CD8-positive, alpha-beta memory T cell (primary cell): ENCODE results near the gene AKT1S1. TPM values are rescaled to one million over a fixed set of nuclear protein-coding genes. Genes with fewer than 3 reads are reported as not detected.
"Not testable (repeated sequence)": the region's sequence is repeated elsewhere in the genome, so short reads cannot be mapped to it uniquely, and the experiment has no call there.

Experiments
- CTCF ChIA-PET: fragments of 350-600 bp; sonication (Branson Sonifier 250); formaldehyde crosslinking; loops from one replicate; lab custom pipeline; 2021; ENCODE audit warnings: antibody characterized with exemption; lab: Charles Lee
- POLR2A ChIA-PET: fragments of 350-600 bp; sonication (Branson Sonifier 250); formaldehyde crosslinking; loops from one replicate; lab custom pipeline; 2021; ENCODE audit warnings: antibody characterized with exemption; lab: Charles Lee
- DNase-seq, 5 donors: peaks; one replicate each; pipeline versions ENCODE4 v3.0.0 to v3.0.0-alpha.2; 2020 to 2022; ENCODE audit warnings: mixed read lengths in 1 of 5
- H3K27ac ChIP-seq: one replicate; pipeline ENCODE4 v1.7.0; 2013; ENCODE audit warnings: low read depth, mild to moderate bottlenecking, low read length, moderate library complexity
- H3K27me3 ChIP-seq: 2 replicates; pipeline ENCODE4 v1.7.0; 2013; ENCODE audit warnings: low read length, mild to moderate bottlenecking; ENCODE audit not compliant: insufficient read depth, poor library complexity, severe bottlenecking
- H3K36me3 ChIP-seq: 2 replicates; pipeline ENCODE4 v1.7.0; 2013; ENCODE audit warnings: mild to moderate bottlenecking, low read length, moderate library complexity; ENCODE audit not compliant: insufficient read depth
- H3K4me1 ChIP-seq: 2 replicates; pipeline ENCODE4 v1.7.0; 2013; ENCODE audit warnings: mild to moderate bottlenecking, low read length, moderate library complexity; ENCODE audit not compliant: insufficient read depth
- H3K4me3 ChIP-seq: 2 replicates; pipeline ENCODE4 v1.7.0; 2013; ENCODE audit warnings: mild to moderate bottlenecking, low read length
- H3K9me3 ChIP-seq: 2 replicates; pipeline ENCODE4 v1.7.0; 2013; ENCODE audit warnings: mild to moderate bottlenecking, low read length
- H3K27ac Mint-ChIP-seq, 8 donors: one replicate each; pipeline ENCODE4 v1.8.0; 2020 to 2021; ENCODE audit warnings: mixed read lengths in 8 of 8, mild to moderate bottlenecking in 6 of 8, inconsistent platforms in 3 of 8, moderate library complexity in 3 of 8
- H3K27me3 Mint-ChIP-seq, 2 donors: one replicate each; pipeline ENCODE4 v1.8.0; 2020 to 2021; ENCODE audit warnings: mixed read lengths in 2 of 2, mild to moderate bottlenecking in 1 of 2, moderate library complexity in 1 of 2
- H3K36me3 Mint-ChIP-seq, 3 donors: one replicate each; pipeline ENCODE4 v1.8.0; 2020 to 2021; ENCODE audit warnings: mixed read lengths in 3 of 3, inconsistent platforms in 1 of 3, mild to moderate bottlenecking in 1 of 3
- H3K4me1 Mint-ChIP-seq, 3 donors: one replicate each; pipeline ENCODE4 v1.8.0; 2020 to 2021; ENCODE audit warnings: mixed read lengths in 3 of 3, inconsistent platforms in 1 of 3, mild to moderate bottlenecking in 1 of 3
- H3K4me3 Mint-ChIP-seq, 7 donors: one replicate each; pipeline ENCODE4 v1.8.0; 2020 to 2021; ENCODE audit warnings: mixed read lengths in 7 of 7, mild to moderate bottlenecking in 6 of 7, moderate library complexity in 4 of 7, inconsistent platforms in 2 of 7
- H3K9me3 Mint-ChIP-seq, 5 donors: one replicate each; pipeline ENCODE4 v1.8.0; 2020 to 2022; ENCODE audit warnings: mixed read lengths in 5 of 5, mild to moderate bottlenecking in 3 of 5, moderate library complexity in 2 of 5, inconsistent platforms in 1 of 5
- polyA plus RNA-seq: library from polyadenylated mRNA; unstranded; fragments of 300-500 nt; fragmentation: Illumina TruSeq; gene quantifications from one replicate; pipeline ENCODE4 v1.2.3, GENCODE V29; 2021
- total RNA-seq, 2 experiments: library from RNA; stranded (reverse); gene quantifications; one replicate each; pipeline ENCODE4 v1.2.3, GENCODE V29; 2021

AKT1S1 gene
- total RNA-seq (10 to 100 TPM; 32.8 to 33.6 TPM), polyA plus RNA-seq (4.7 TPM)

DNA sequence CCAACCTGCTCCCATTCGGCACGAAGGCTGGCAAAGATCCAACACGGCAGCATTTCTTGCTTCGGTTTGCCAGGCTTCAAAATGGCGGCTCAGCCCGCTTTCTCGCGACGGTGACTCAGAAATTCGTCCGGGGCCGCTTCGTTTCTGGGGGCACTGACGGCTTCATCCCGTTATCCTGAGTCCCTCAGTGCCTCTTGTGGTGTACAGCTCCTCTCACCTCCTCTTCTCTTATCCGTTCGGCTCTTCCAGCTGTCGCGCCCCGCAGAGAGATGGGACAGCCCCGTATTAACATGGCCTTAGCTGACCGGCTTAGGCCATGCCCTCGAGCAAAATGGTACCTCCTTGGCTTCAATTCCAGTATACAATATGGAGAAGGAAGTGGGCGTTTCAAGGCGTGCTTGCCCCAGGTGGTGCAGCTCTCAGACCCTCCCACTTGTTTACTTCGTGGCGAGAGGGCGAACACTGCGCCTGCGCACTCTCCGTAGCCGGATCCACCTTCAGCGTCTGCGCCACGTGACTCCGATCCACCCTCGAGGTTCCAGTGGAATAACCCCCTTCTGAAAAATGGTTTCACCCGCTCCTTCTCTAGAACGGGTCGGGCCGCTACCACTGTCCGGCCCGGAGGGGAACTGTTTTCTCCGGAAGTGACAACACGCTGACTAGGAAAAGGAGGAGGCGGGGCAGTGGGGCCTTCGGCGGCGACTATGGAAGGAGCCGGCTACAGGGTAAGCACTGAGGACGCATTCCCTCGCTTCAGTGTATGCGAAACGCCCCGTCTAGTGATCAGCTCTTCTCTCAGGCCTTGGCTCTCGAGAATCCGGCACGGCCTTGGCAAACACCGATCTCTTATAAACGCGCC, at the start of gene AKT1S1, which contains the start of gene TBC1D17:
AKT1S1 (minus strand) TSS at position 336 of the 859 bp plus-strand sequence. CDS start 4,060 bp downstream, outside the sequence.
TBC1D17 (plus strand) TSS at position 683 of the 859 bp plus-strand sequence; CDS start at position 705, 22 bp downstream.
- Histone ChIP-seq H3K36me3 (peaks cover 23% of the 10 kb centered on the region), H3K27me3 (no peaks in the 10 kb centered on the region), H3K9me3 (no peaks in the 10 kb centered on the region), H3K4me3 (peak within 1 kb of the TSS; percentile 78), H3K4me1 (peaks cover 19% of the 10 kb centered on the region), H3K27ac (peak within 1 kb of the TSS; percentile 98)
- Mint-ChIP-seq H3K4me1 (peaks cover 20 to 31% (median 26%) of the 10 kb centered on the region in 3 donors), H3K36me3 (peaks cover 0 to 40% (median 5%) of the 10 kb centered on the region in 3 donors), H3K4me3 (no peak within 1 kb of the TSS), H3K27me3 (peaks cover 0 to 3% of the 10 kb centered on the region in 2 donors), H3K27ac (peak within 1 kb of the TSS in 1 of 8 donors; percentile 85), H3K9me3 (no peaks in the 10 kb centered on the region)
- peak; percentile 97 to 100 (median 99) for DNase-seq
- ChIA-PET CTCF (interaction anchor here (0.8 to 1.6 kb wide), 6 partner anchors 9 to 237 kb away, joined by 3 to 5 read pairs (median 4); partner anchors contain the start of genes FUZ, PNKP, PTOV1 and RRAS), POLR2A (interaction anchor here (0.6 to 3.0 kb wide), 18 partner anchors 8 to 1258 kb away, joined by 3 to 33 read pairs (median 4); partner anchors contain the start of genes AP2A1, ATF5, FUZ and GYS1)

DNA sequence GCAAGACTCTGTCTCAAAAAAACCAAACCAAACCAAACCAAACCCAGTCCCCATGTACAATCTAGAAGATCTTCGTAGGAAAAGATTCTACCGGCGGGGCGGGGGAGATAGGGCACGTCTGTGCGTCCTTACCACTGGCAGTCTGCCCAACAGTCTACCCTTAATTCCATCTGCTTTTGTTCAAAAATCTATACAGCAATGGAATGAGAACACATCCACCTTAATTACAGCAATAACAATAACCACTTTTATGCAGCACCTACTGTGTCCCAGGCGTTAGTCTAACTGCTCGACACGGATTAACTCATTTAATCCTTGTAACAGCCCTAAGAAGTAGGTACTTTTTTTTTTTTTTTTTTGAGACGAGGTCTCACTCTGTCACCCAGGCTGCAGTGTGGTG, 49.4 kb upstream of the AKT1S1 start:
- peak overlapping the region in 1 of 8 donors; percentile 61 for H3K27ac Mint-ChIP-seq
- peak overlapping the region in 2 of 7 donors; percentile 31 to 52 for H3K4me3 Mint-ChIP-seq
- Histone ChIP-seq H3K36me3 (peaks cover 30% of the 10 kb centered on the region), H3K27me3 (no peaks in the 10 kb centered on the region), H3K4me3 (no peak overlapping the region), H3K4me1 (peaks cover 34% of the 10 kb centered on the region), H3K9me3 (no peaks in the 10 kb centered on the region), H3K27ac (no peak overlapping the region)
- H3K4me1 Mint-ChIP-seq: peaks cover 48 to 76% (median 58%) of the 10 kb centered on the region in 3 donors
- DNase-seq: no peak
- H3K36me3 Mint-ChIP-seq: peaks cover 0 to 66% (median 8%) of the 10 kb centered on the region in 3 donors
- H3K9me3 Mint-ChIP-seq: peaks cover 0 to 3% (median 0%) of the 10 kb centered on the region in 5 donors
- CTCF ChIA-PET: no interaction called here
- H3K27me3 Mint-ChIP-seq: peaks cover 0 to 7% of the 10 kb centered on the region in 2 donors
- POLR2A ChIA-PET: no interaction called here

- Mint-ChIP-seq H3K4me3 (peak overlapping the region in 3 of 7 donors; percentile 8 to 58 (median 41)), H3K27ac (peak overlapping the region in 1 of 8 donors; percentile 23), H3K4me1 (peaks cover 42 to 74% (median 49%) of the 10 kb centered on the region in 3 donors), H3K36me3 (peaks cover 0 to 76% (median 8%) of the 10 kb centered on the region in 3 donors), H3K9me3 (peaks cover 0 to 3% (median 0%) of the 10 kb centered on the region in 5 donors), H3K27me3 (peaks cover 0 to 7% of the 10 kb centered on the region in 2 donors)
- H3K4me1 ChIP-seq: peaks cover 29% of the 10 kb centered on the region
- no peak for DNase-seq
- CTCF ChIA-PET: no interaction called here
- no peaks in the 10 kb centered on the region for H3K27me3 ChIP-seq
- POLR2A ChIA-PET: no interaction called here
- H3K4me3 ChIP-seq: no peak overlapping the region
- H3K9me3 ChIP-seq: no peaks in the 10 kb centered on the region
- H3K36me3 ChIP-seq: peaks cover 36% of the 10 kb centered on the region
- no peak overlapping the region for H3K27ac ChIP-seq
Measured at GRCh38 chr19:49925486-49925885, 48.3 kb upstream of the AKT1S1 start.

DNA sequence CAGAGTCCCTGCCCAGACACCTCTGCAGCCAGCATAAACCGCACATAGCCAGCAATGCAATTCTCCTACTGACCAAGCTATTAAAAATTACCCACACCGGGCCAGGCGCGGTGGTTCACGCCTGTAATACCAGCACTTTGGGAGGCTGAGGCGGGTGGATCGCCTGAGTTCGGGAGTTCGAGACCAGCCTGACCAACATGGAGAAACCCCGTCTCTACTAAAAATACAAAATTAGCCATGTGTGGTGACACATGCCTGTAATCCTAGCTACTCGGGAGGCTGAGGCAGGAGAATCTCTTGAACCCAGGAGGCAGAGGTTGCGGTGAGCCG, 47.7 kb upstream of the AKT1S1 start:
- H3K27ac ChIP-seq, CTCF ChIA-PET, H3K9me3 Mint-ChIP-seq, DNase-seq, H3K27me3 ChIP-seq, H3K9me3 ChIP-seq, POLR2A ChIA-PET, H3K27ac Mint-ChIP-seq, H3K27me3 Mint-ChIP-seq, H3K4me3 ChIP-seq: not testable (repeated sequence)
- peaks cover 36% of the 10 kb centered on the region for H3K36me3 ChIP-seq
- Mint-ChIP-seq H3K36me3 (peaks cover 0 to 79% (median 10%) of the 10 kb centered on the region in 3 donors), H3K4me1 (peaks cover 38 to 71% (median 46%) of the 10 kb centered on the region in 3 donors), H3K4me3 (peak overlapping the region in 1 of 7 donors; percentile 74)
- H3K4me1 ChIP-seq: peaks cover 23% of the 10 kb centered on the region

DNA sequence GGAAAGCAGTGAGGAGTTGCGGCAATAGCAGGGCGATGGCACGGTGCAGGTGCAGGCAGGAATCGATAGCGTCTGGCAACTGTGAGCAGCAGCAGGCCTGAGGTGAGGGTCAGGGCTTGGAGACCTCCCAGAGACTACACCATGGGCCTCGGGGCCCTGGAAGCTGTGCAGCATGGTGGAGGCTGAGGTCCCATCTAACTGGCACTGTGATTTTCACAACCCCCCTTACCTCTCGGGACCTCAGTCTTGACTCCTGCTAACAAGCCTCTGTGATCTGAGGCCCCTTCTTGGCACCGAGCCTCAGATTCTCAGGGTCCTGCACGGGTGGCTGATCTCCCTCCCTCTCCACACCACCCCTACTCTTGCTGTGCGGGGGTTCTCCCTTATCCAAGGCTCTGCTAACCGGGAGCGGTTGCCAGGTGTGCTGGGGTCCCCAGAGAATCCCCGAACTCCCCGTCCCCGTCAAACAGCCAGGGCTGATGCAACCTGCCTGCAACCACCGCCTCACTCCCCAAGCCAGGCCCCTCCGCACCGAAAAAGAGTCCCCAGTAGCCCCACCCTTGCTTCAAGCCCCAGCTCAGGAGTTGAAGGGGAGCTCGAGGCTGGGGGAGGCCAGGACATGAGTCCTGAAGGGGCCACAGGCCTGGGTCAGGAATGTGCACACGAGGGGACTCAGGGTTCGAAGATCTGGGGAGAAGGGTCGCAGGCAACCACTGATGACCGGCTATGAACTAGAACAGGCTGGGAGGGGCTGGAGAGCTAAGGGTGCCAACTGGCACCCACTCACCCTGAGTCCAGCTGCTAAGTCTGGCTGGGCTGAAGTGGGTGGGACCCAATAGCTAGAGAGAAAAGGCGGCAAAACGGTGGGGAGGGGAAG, 47.1 kb upstream of the AKT1S1 start:
- H3K4me1 ChIP-seq: peaks cover 23% of the 10 kb centered on the region
- DNase-seq: no peak
- H3K36me3 Mint-ChIP-seq: peaks cover 0 to 77% (median 13%) of the 10 kb centered on the region in 3 donors
- peaks cover 36% of the 10 kb centered on the region for H3K36me3 ChIP-seq
- no peak overlapping the region for H3K27ac ChIP-seq
- POLR2A ChIA-PET: no interaction called here
- H3K9me3 ChIP-seq: no peaks in the 10 kb centered on the region
- no peak overlapping the region for H3K4me3 ChIP-seq
- H3K27me3 ChIP-seq: no peaks in the 10 kb centered on the region
- CTCF ChIA-PET: no interaction called here
- peak overlapping the region in 2 of 8 donors; percentile 60 to 75 for H3K27ac Mint-ChIP-seq
- H3K4me1 Mint-ChIP-seq: peaks cover 36 to 70% (median 44%) of the 10 kb centered on the region in 3 donors
- H3K27me3 Mint-ChIP-seq: peaks cover 0 to under 1% of the 10 kb centered on the region in 2 donors
- H3K9me3 Mint-ChIP-seq: no peaks in the 10 kb centered on the region
- H3K4me3 Mint-ChIP-seq: peak overlapping the region in 1 of 7 donors; percentile 74

- H3K27me3 Mint-ChIP-seq: no peaks in the 10 kb centered on the region
- Histone ChIP-seq H3K27me3 (no peaks in the 10 kb centered on the region), H3K4me1 (peaks cover 18% of the 10 kb centered on the region), H3K4me3 (no peak overlapping the region), H3K27ac (no peak overlapping the region), H3K9me3 (no peaks in the 10 kb centered on the region), H3K36me3 (peaks cover 38% of the 10 kb centered on the region)
- H3K4me1 Mint-ChIP-seq: peaks cover 33 to 69% (median 39%) of the 10 kb centered on the region in 3 donors
- no peaks in the 10 kb centered on the region for H3K9me3 Mint-ChIP-seq
- CTCF ChIA-PET: no interaction called here
- peak overlapping the region in 2 of 8 donors; percentile 22 to 75 for H3K27ac Mint-ChIP-seq
- H3K4me3 Mint-ChIP-seq: no peak overlapping the region
- H3K36me3 Mint-ChIP-seq: peaks cover 0 to 75% (median 12%) of the 10 kb centered on the region in 3 donors
- POLR2A ChIA-PET: no interaction called here
- DNase-seq: no peak
Measured at GRCh38 chr19:49923055-49924003, 46.2 kb upstream of the AKT1S1 start.
